ENCODE data around the gene TRIM37. TPM values are rescaled to one million over a fixed set of nuclear protein-coding genes. Genes with fewer than 3 reads are reported as not detected.

TRIM37 gene
- total RNA-seq, 1 donor from 2014 or later: 25.1 TPM

DNA sequence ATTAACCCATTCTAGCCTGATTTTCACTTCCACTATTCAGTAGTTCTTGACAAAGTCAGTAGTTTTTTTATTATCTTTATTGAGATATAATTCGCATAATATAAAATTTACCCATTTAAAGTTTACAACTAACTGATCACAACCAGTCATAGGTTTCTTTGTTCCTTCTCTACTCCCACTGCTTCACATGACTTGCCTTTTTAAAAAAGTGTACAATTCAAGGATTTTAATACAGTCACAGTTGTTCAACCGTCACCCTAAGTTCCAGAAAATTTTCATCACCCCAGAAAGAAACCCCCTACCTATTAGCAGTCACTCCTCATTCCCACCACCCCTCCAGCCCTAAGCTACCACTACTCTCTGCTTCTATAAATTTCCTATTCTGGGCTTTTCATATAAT lies 162.5 kb downstream of the TRIM37 start:
- no peak overlapping the region for H3K27ac Mint-ChIP-seq
- H3K36me3 Mint-ChIP-seq: no peaks in the 10 kb centered on the region
- DNase-seq (ENCODE audit: extremely low spot score, unreplicated experiment): no peak
- no peaks in the 10 kb centered on the region for H3K4me1 Mint-ChIP-seq (ENCODE audit: unreplicated experiment)
- no peak overlapping the region for H3K4me3 Mint-ChIP-seq
- no peak for TF ChIP-seq CTCF (conservative IDR thresholded peaks at IDR 0.05)
- no peaks in the 10 kb centered on the region for H3K9me3 Mint-ChIP-seq
- H3K27me3 Mint-ChIP-seq: no peaks in the 10 kb centered on the region

DNA sequence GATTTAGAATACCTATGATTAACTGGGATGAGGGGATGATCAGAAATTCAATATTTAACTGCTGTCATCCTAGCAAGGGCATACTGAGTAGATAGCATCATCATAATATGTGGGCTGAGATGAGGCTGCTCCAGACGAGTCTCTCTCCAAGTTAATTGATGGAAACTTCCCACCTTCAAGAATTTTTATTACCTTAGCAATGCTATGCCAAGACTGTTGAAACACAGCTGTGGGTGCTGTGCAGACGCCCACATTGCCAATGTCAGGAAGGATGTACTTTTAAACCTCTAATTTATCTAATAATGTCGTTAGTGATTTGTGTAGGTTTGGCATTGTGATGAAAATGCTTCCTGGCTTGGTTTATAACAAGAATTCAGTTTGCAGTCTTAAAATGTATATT lies 170.4 kb downstream of the TRIM37 start:
- DNase-seq (ENCODE audit: extremely low spot score, unreplicated experiment): no peak
- no peaks in the 10 kb centered on the region for H3K36me3 Mint-ChIP-seq
- H3K27me3 Mint-ChIP-seq: no peaks in the 10 kb centered on the region
- H3K4me1 Mint-ChIP-seq (ENCODE audit: unreplicated experiment): no peaks in the 10 kb centered on the region
- H3K27ac Mint-ChIP-seq: no peak overlapping the region
- H3K4me3 Mint-ChIP-seq: no peak overlapping the region
- no peak for TF ChIP-seq CTCF (conservative IDR thresholded peaks at IDR 0.05)
- no peaks in the 10 kb centered on the region for H3K9me3 Mint-ChIP-seq

GRCh38 chr17:58932956-58933355 lies 173.7 kb downstream of the TRIM37 start:
- Mint-ChIP-seq H3K4me3 (no peak overlapping the region), H3K9me3 (no peaks in the 10 kb centered on the region), H3K4me1 (ENCODE audit: unreplicated experiment) (no peaks in the 10 kb centered on the region), H3K27me3 (no peaks in the 10 kb centered on the region), H3K36me3 (no peaks in the 10 kb centered on the region), H3K27ac (no peak overlapping the region)
- DNase-seq (ENCODE audit: extremely low spot score, unreplicated experiment): no peak
- no peak for TF ChIP-seq CTCF (conservative IDR thresholded peaks at IDR 0.05)

Small RNA genes lying within 50 kb of the gene (microRNA-seq; reads per million reads assigned to microRNA genes)
- gene MIR301A (525 reads per million, percentile 78 among the genes with 10 or more reads in this experiment), gene MIR454 (3,037 reads per million, percentile 89 among the genes with 10 or more reads in this experiment)

Other genes with a start within 250 kb of the TRIM37 start
- gene SKA2, start 48.3 kb upstream of the TRIM37 start, total RNA-seq (ENCODE audit: low replicate concordance): 67.9 and 78.4 TPM in 2 replicates
- gene PRR11, start 48.9 kb upstream of the TRIM37 start, total RNA-seq (ENCODE audit: low replicate concordance): 17.2 and 43.9 TPM in 2 replicates
- 17.3 and 20.2 TPM in 2 replicates for gene SMG8, start 103.2 kb upstream of the TRIM37 start, total RNA-seq (ENCODE audit: low replicate concordance)
- gene GDPD1, start 113.6 kb upstream of the TRIM37 start, total RNA-seq (ENCODE audit: low replicate concordance): 8.0 and 8.4 TPM in 2 replicates
- 11.0 and 14.7 TPM in 2 replicates for gene YPEL2, start 224.8 kb upstream of the TRIM37 start, total RNA-seq (ENCODE audit: low replicate concordance)